Measurements from ENCODE around the gene PHOX2B. TPM values are rescaled to one million over a fixed set of nuclear protein-coding genes. Genes with fewer than 3 reads are reported as not detected.

Gene PHOX2B
- total RNA-seq (2022) (not detected in 2 replicates), Bru-seq, nascent RNA (not detected), BruChase-seq, experiment 1, labeled RNA remaining after a 6-hour chase (not detected), BruChase-seq, experiment 2, labeled RNA remaining after a 2-hour chase (not detected)
- long read RNA-seq: 0 reads

- Mint-ChIP-seq H3K27ac (ENCODE audit: low read depth, unreplicated experiment) (no peak within 1 kb of the TSS), H3K27me3 (ENCODE audit: insufficient read depth, unreplicated experiment) (no peaks in the 10 kb centered on the region), H3K36me3 (ENCODE audit: insufficient read depth, unreplicated experiment) (no peaks in the 10 kb centered on the region), H3K4me1 (ENCODE audit: insufficient read depth, unreplicated experiment) (no peaks in the 10 kb centered on the region), H3K4me3 (ENCODE audit: unreplicated experiment) (no peak within 1 kb of the TSS), H3K9me3 (ENCODE audit: unreplicated experiment) (no peaks in the 10 kb centered on the region)
- intact Hi-C loops (cut with micrococcal nuclease): no loop called here
- POLR2A ChIA-PET: interaction anchor here (1.1 to 1.5 kb wide), 2 partner anchors 12 kb away, joined by 4 to 5 read pairs; no protein-coding TSS in a partner anchor
- no peak for DNase-seq (ENCODE audit: unreplicated experiment)
- CTCF ChIA-PET: interaction anchor here (0.5 to 0.9 kb wide), 5 partner anchors 13 to 139 kb away, joined by 3 to 4 read pairs (median 3); no protein-coding TSS in a partner anchor
- no TSS peak for BruUV-seq (replicated peaks)
- TF ChIP-seq CTCF (IDR thresholded peaks at IDR 0.05; ENCODE audit: unreplicated experiment): no peak
These were observed at the start of gene PHOX2B for GRCh38 chr4:41748571-41749475. PHOX2B (minus strand) TSS chr4:41748725; CDS start chr4:41748610, 115 bp downstream.

- ChIA-PET POLR2A (no interaction called here), CTCF (interaction anchor here (0.6 kb wide), 1 partner anchor 97 kb away, joined by 3 read pairs; no protein-coding TSS in a partner anchor)
- H3K4me3 Mint-ChIP-seq (ENCODE audit: unreplicated experiment): no peak overlapping the region
- intact Hi-C loops (cut with micrococcal nuclease): no loop called here
- H3K27ac Mint-ChIP-seq (ENCODE audit: low read depth, unreplicated experiment): no peak overlapping the region
- no peaks in the 10 kb centered on the region for H3K36me3 Mint-ChIP-seq (ENCODE audit: insufficient read depth, unreplicated experiment)
- no peak for TF ChIP-seq CTCF (IDR thresholded peaks at IDR 0.05; ENCODE audit: unreplicated experiment)
- DNase-seq (ENCODE audit: unreplicated experiment): no peak
- no peaks in the 10 kb centered on the region for H3K27me3 Mint-ChIP-seq (ENCODE audit: insufficient read depth, unreplicated experiment)
- H3K4me1 Mint-ChIP-seq (ENCODE audit: insufficient read depth, unreplicated experiment): no peaks in the 10 kb centered on the region
- peaks cover 7% of the 10 kb centered on the region for H3K9me3 Mint-ChIP-seq (ENCODE audit: unreplicated experiment)
- no TSS peak for BruUV-seq (replicated peaks)
These were observed 48.7 kb upstream of the PHOX2B start for GRCh38 chr4:41797260-41797659.

- Mint-ChIP-seq H3K27me3 (ENCODE audit: insufficient read depth, unreplicated experiment) (no peaks in the 10 kb centered on the region), H3K4me3 (ENCODE audit: unreplicated experiment) (no peak overlapping the region), H3K9me3 (ENCODE audit: unreplicated experiment) (peaks cover 1% of the 10 kb centered on the region), H3K27ac (ENCODE audit: low read depth, unreplicated experiment) (no peak overlapping the region), H3K36me3 (ENCODE audit: insufficient read depth, unreplicated experiment) (no peaks in the 10 kb centered on the region), H3K4me1 (ENCODE audit: insufficient read depth, unreplicated experiment) (no peaks in the 10 kb centered on the region)
- BruUV-seq (replicated peaks): no TSS peak
- POLR2A ChIA-PET: no interaction called here
- no peak for TF ChIP-seq CTCF (IDR thresholded peaks at IDR 0.05; ENCODE audit: unreplicated experiment)
- DNase-seq (ENCODE audit: unreplicated experiment): no peak
- intact Hi-C loops (cut with micrococcal nuclease): no loop called here
- CTCF ChIA-PET: interaction anchor here (1.0 to 1.4 kb wide), 2 partner anchors 16 to 30 kb away, joined by 3 to 5 read pairs; no protein-coding TSS in a partner anchor
These were observed 48.2 kb upstream of the PHOX2B start for GRCh38 chr4:41796545-41797210.

Data from MCF 10A (cell line).